IMR-90 (cell line): ENCODE data around the gene SYCP2. TPM values are rescaled to one million over a fixed set of nuclear protein-coding genes. Genes with fewer than 3 reads are reported as not detected.

Experiments
- ATAC-seq: fragments of 200-7000 bp; cut with Tn5 transposase; 2 replicates; pipeline ENCODE4 v1.9.1; 2020; ENCODE audit warnings: low read depth, mild to moderate bottlenecking, moderate library complexity
- BruUV-seq: library from RNA; stranded (reverse); fragments of 400-500 nt; replicated peaks from 2 replicates; lab custom pipeline; 2021; lab: Mats Ljungman, UMichigan
- CTCF ChIA-PET: fragments of 300-600 bp; formaldehyde crosslinking; extraction: SDS; loops from one replicate; lab custom pipeline; 2021; ENCODE audit warnings: antibody characterized with exemption; lab: Yijun Ruan, JAX
- POLR2A ChIA-PET: fragments of 300-600 bp; sonication (Branson Sonifier 250); formaldehyde crosslinking; loops from one replicate; lab custom pipeline; 2022; ENCODE audit warnings: antibody characterized with exemption; ENCODE audit not compliant: unreplicated experiment; lab: Charles Lee
- DNase-seq: peaks from one replicate; pipeline ENCODE4 v3.0.0; 2013
- H2AFZ ChIP-seq: replicated peaks from 2 replicates; pipeline ENCODE3; 2013; ENCODE audit warnings: low read length, mild to moderate bottlenecking; ENCODE audit not compliant: poor library complexity
- H2AK5ac ChIP-seq: 2 replicates; pipeline ENCODE4 v1.6.1; 2013; ENCODE audit warnings: low read depth, low read length, inconsistent platforms
- H2AK9ac ChIP-seq: replicated peaks from 2 replicates; pipeline ENCODE3; 2013; ENCODE audit warnings: mild to moderate bottlenecking, low read depth, low read length, moderate library complexity; ENCODE audit not compliant: poor library complexity
- H2BK120ac ChIP-seq: 2 replicates; pipeline ENCODE4 v1.6.1; 2013; ENCODE audit warnings: low read depth, low read length, inconsistent platforms
- H2BK15ac ChIP-seq: 3 replicates; pipeline ENCODE4 v1.6.1; 2013; ENCODE audit warnings: low read depth, low read length, inconsistent platforms
- H2BK20ac ChIP-seq: 2 replicates; pipeline ENCODE4 v1.6.1; 2013; ENCODE audit warnings: low read depth, mild to moderate bottlenecking, inconsistent platforms, low read length, moderate library complexity
- H2BK5ac ChIP-seq: 2 replicates; pipeline ENCODE4 v1.6.1; 2013; ENCODE audit warnings: mild to moderate bottlenecking, low read depth, low read length, inconsistent platforms; ENCODE audit not compliant: poor library complexity, severe bottlenecking
- H3K14ac ChIP-seq: replicated peaks from 2 replicates; pipeline ENCODE4 v1.6.1; 2013; ENCODE audit warnings: low read depth, low read length, inconsistent platforms
- H3K18ac ChIP-seq: 2 replicates; pipeline ENCODE4 v1.6.1; 2013; ENCODE audit warnings: low read depth, low read length, control low read depth
- H3K23ac ChIP-seq: 2 replicates; pipeline ENCODE4 v1.6.1; 2013; ENCODE audit warnings: low read depth, low read length, inconsistent platforms
- H3K27ac ChIP-seq: 2 replicates; pipeline ENCODE4 v1.5.1; 2013; ENCODE audit warnings: mild to moderate bottlenecking, control low read depth, low read length; ENCODE audit not compliant: insufficient read depth
- H3K27me3 ChIP-seq: 2 replicates; pipeline ENCODE4 v1.6.1; 2013; ENCODE audit warnings: low read length; ENCODE audit not compliant: control insufficient read depth, insufficient read depth
- H3K36me3 ChIP-seq: 2 replicates; pipeline ENCODE4 v1.6.1; 2013; ENCODE audit warnings: low read length, mixed read lengths; ENCODE audit not compliant: control insufficient read depth, insufficient read depth
- H3K4ac ChIP-seq: 2 replicates; pipeline ENCODE4 v1.6.1; 2013; ENCODE audit warnings: low read depth, low read length, inconsistent platforms
- H3K4me1 ChIP-seq: 2 replicates; pipeline ENCODE4 v1.6.1; 2013; ENCODE audit warnings: low read length, mixed read lengths; ENCODE audit not compliant: control insufficient read depth, insufficient read depth
- H3K4me2 ChIP-seq: 2 replicates; pipeline ENCODE4 v1.6.1; 2013; ENCODE audit warnings: low read depth, mild to moderate bottlenecking, control low read depth, low read length, moderate library complexity
- H3K4me3 ChIP-seq: 2 replicates; pipeline ENCODE4 v1.5.1; 2013; ENCODE audit warnings: low read depth, mild to moderate bottlenecking, control low read depth, low read length, moderate library complexity; ENCODE audit not compliant: insufficient read depth
- H3K56ac ChIP-seq: 2 replicates; pipeline ENCODE4 v1.6.1; 2013; ENCODE audit warnings: low read length, inconsistent platforms; ENCODE audit not compliant: insufficient read depth; ENCODE audit errors: extremely low read depth
- H3K79me1 ChIP-seq, 2 experiments: 2 replicates each; pipeline ENCODE4 v1.6.1; 2013; ENCODE audit warnings: low read length in 2 of 2, inconsistent platforms in 1 of 2, low read depth in 1 of 2
- H3K9ac ChIP-seq: 2 replicates; pipeline ENCODE4 v1.6.1; 2013; ENCODE audit warnings: low read depth, low read length, control low read depth
- H3K9me1 ChIP-seq: 2 replicates; pipeline ENCODE4 v1.6.1; 2013; ENCODE audit warnings: low read length, inconsistent platforms; ENCODE audit not compliant: insufficient read depth
- H3K9me3 ChIP-seq: 2 replicates; pipeline ENCODE4 v1.6.1; 2013; ENCODE audit warnings: low read length; ENCODE audit not compliant: control insufficient read depth, insufficient read depth
- H4K20me1 ChIP-seq: 2 replicates; pipeline ENCODE4 v1.6.1; 2013; ENCODE audit warnings: low read length, inconsistent platforms; ENCODE audit not compliant: insufficient read depth
- H4K5ac ChIP-seq: 2 replicates; pipeline ENCODE4 v1.6.1; 2013; ENCODE audit warnings: mild to moderate bottlenecking, low read depth, low read length, control low read depth
- H4K8ac ChIP-seq, 2 experiments: 2 replicates each; pipeline ENCODE4 v1.6.1; 2013; ENCODE audit warnings: low read depth in 2 of 2, low read length in 2 of 2, control low read depth in 1 of 2, inconsistent platforms in 1 of 2
- H4K91ac ChIP-seq: 2 replicates; pipeline ENCODE4 v1.6.1; 2013; ENCODE audit warnings: low read depth, low read length, inconsistent platforms; ENCODE audit not compliant: insufficient read depth
- BHLHE40 ChIP-seq: fragments of 150-350 bp; IDR thresholded peaks from 2 replicates; pipeline ENCODE4 v1.6.1; 2016; ENCODE audit warnings: mild to moderate bottlenecking, low read depth, low read length
- FOS ChIP-seq: fragments of 150-350 bp; IDR thresholded peaks from 2 replicates; pipeline ENCODE4 v1.6.1; 2016; ENCODE audit warnings: low read depth, low read length
- MAFK ChIP-seq: IDR thresholded peaks from 2 replicates; pipeline ENCODE4 v1.6.1; 2012; ENCODE audit warnings: low read depth, low read length, improper control_type of control experiment
- MXI1 ChIP-seq: IDR thresholded peaks from 2 replicates; pipeline ENCODE4 v1.6.1; 2012; ENCODE audit warnings: low read depth, mild to moderate bottlenecking, low read length, moderate library complexity, borderline replicate concordance
- NFE2L2 ChIP-seq: fragments of 150-350 bp; IDR thresholded peaks from 2 replicates; pipeline ENCODE4 v1.6.1; 2016; ENCODE audit warnings: low read depth, mild to moderate bottlenecking, low read length
- POLR2A ChIP-seq: IDR thresholded peaks from 2 replicates; pipeline ENCODE4 v1.6.1; 2012; ENCODE audit warnings: mild to moderate bottlenecking, low read depth, low read length
- RAD21 ChIP-seq: IDR thresholded peaks from 2 replicates; pipeline ENCODE4 v1.6.1; 2012; ENCODE audit warnings: low read length, improper control_type of control experiment
- SMC3 ChIP-seq: fragments of 150-350 bp; IDR thresholded peaks from 2 replicates; pipeline ENCODE4 v1.6.1; 2016; ENCODE audit warnings: low read depth, mild to moderate bottlenecking, antibody characterized with exemption, low read length, moderate library complexity
- WGBS, 2 experiments: methylation state at CpG; one replicate each; pipeline versions ENCODE4 v1.1.5 to v1.1.7; 2013; ENCODE audit warnings: missing lambda C conversion rate in 2 of 2; ENCODE audit not compliant: insufficient read length in 1 of 2; ENCODE audit errors: extremely low coverage in 2 of 2; 5-methylcytosine and 5-hydroxymethylcytosine counted together
- dilution Hi-C: fragments of 300-500 bp; cut with HindIII; formaldehyde crosslinking; loops from one replicate; pipeline ENCODE4 v1.14.3; 2018; ENCODE audit warnings: low sequenced_read_pairs; ENCODE audit not compliant: unreplicated experiment
- in situ Hi-C: fragments of 300-500 bp; cut with MboI; formaldehyde crosslinking; loops from 3 replicates; pipeline ENCODE4 v1.14.3; 2019; ENCODE audit warnings: low sequenced_read_pairs, inconsistent platforms, mixed read lengths
- intact Hi-C: fragments of 100-400 bp; cut with micrococcal nuclease; formaldehyde crosslinking; loops from 2 replicates; pipeline ENCODE4 v1.10.0; 2022
- polyA plus RNA-seq, 3 experiments: library from polyadenylated mRNA; depleted of rRNA; stranded (reverse); fragments of >200 nt; gene quantifications; 2 replicates each; pipeline ENCODE4 v1.2.3, GENCODE V29; 2012; ENCODE audit warnings: low replicate concordance in 1 of 3
- total RNA-seq: library from RNA; depleted of rRNA; stranded (reverse); fragments of >200 nt; gene quantifications from 2 replicates; pipeline ENCODE4 v1.2.3, GENCODE V29; 2012
- TF ChIP-seq, protein P1 (sequence below): fragments of 150-350 bp; IDR thresholded peaks from 2 replicates; pipeline ENCODE4 v1.6.1; 2016; ENCODE audit warnings: low read depth, mild to moderate bottlenecking, low read length, moderate library complexity, borderline replicate concordance

The SYCP2 gene
- total and polyA plus RNA-seq, 2 of the 4 experiments (the other 2 are of a cell fraction): 0.18 to 0.31 TPM

DNA sequence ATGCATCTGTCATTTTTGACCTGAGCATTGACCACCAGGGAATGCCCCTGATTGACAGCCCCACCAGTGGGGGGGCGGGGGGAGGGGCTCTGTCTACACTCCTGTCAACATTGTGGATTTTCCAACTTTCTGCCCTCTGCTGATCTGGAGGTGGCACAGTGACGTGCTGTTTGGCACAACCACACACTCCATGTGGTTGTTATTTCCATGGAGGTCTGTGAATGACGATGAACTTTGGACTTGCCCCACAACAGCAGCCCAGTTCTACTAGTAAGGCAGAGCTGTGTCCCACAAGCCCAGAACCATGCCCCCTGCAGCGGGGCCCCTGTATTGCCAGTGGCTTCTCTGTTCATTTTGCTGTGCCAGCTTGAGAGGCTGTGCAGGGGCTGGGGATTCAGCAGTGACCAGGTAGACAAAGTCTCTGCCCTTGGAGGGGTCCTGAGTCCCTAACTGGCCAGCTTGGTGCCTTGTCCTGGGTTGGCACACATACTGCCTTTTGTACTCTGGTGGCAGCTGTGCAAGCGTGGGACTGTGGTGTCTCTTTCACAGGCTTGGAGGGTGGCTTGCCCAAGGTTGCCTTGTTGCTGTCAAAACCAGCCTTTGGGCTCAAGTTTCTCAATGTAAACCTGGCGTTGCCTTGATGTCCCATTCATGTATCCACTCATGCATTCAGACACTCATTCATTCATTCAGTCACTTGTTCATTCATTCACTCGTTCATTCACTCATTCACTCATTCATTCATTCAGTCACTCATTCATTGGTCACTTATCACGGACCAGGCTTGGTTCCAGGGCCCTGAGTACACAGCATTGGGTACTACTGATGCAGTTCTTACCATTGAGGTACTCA is 108.5 kb downstream of the SYCP2 start:
- Histone ChIP-seq H3K36me3 (no peaks in the 10 kb centered on the region), H2AK5ac (no peak overlapping the region), H4K8ac (no peak overlapping the region), H3K9me1 (no peaks in the 10 kb centered on the region), H4K91ac (no peak overlapping the region), H2BK15ac (no peak overlapping the region), H3K79me1 (no peaks in the 10 kb centered on the region), H3K4ac (no peak overlapping the region), H2AFZ (no peak overlapping the region), H3K27ac (no peak overlapping the region), H3K4me1 (no peaks in the 10 kb centered on the region), H3K23ac (no peak overlapping the region), H3K9me3 (peaks cover 8% of the 10 kb centered on the region; the same call in 1 of the 2 replicates), H3K56ac (no peak overlapping the region), H2BK5ac (no peak overlapping the region), H3K14ac (no peak overlapping the region), H3K9ac (no peak overlapping the region), H3K4me2 (no peak overlapping the region), H2BK20ac (no peak overlapping the region), H3K4me3 (no peak overlapping the region), H2AK9ac (no peak overlapping the region), H4K20me1 (no peaks in the 10 kb centered on the region), H3K27me3 (no peaks in the 10 kb centered on the region; the same call in 1 of the 2 replicates), H3K18ac (no peak overlapping the region), H4K5ac (no peak overlapping the region), H2BK120ac (no peak overlapping the region)
- ChIA-PET CTCF (no interaction called here), POLR2A (interaction anchor here (0.6 kb wide), 1 partner anchor 10 kb away, joined by 3 read pairs; no protein-coding TSS in a partner anchor)
- DNase-seq: no peak
- WGBS, 2 experiments: 17% methylated on average over 3 of the region's 8 CpGs; no CpG with 5 or more reads in 1 of the 2 experiments
- dilution Hi-C loops (no loop called here), intact Hi-C loops (no loop called here), in situ Hi-C loops (no loop called here)
- no peak for TF ChIP-seq NFE2L2
- no peak for TF ChIP-seq SMC3
- TF ChIP-seq BHLHE40: no peak
- TF ChIP-seq FOS: no peak
- TF ChIP-seq MAFK: no peak
- TF ChIP-seq MXI1: no peak
- TF ChIP-seq, protein P1, sequence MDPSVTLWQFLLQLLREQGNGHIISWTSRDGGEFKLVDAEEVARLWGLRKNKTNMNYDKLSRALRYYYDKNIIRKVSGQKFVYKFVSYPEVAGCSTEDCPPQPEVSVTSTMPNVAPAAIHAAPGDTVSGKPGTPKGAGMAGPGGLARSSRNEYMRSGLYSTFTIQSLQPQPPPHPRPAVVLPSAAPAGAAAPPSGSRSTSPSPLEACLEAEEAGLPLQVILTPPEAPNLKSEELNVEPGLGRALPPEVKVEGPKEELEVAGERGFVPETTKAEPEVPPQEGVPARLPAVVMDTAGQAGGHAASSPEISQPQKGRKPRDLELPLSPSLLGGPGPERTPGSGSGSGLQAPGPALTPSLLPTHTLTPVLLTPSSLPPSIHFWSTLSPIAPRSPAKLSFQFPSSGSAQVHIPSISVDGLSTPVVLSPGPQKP: no peak
- TF ChIP-seq RAD21: no peak
- TF ChIP-seq POLR2A: no peak
- BruUV-seq: no TSS peak
- no peak for ATAC-seq
